CD1c-positive myeloid dendritic cell (primary cell): Measurements from ENCODE around the gene KRTAP3-3.
"Not testable (repeated sequence)": the region's sequence is repeated elsewhere in the genome, so short reads cannot be mapped to it uniquely, and the experiment has no call there.

Experiments used
- DNase-seq: peaks from one replicate; pipeline ENCODE4 v3.0.0-alpha.2; 2016; ENCODE audit errors: extremely low spot score

The KRTAP3-3 gene

GRCh38 chr17:41004397-41004796 lies 10.4 kb upstream of the KRTAP3-3 start:
- no peak for DNase-seq

- DNase-seq = no peak
These were observed 10.0 kb upstream of the KRTAP3-3 start for GRCh38 chr17:41003926-41004325.

- DNase-seq = no peak
These were observed 8.8 kb upstream of the KRTAP3-3 start for GRCh38 chr17:41002814-41003213.

GRCh38 chr17:41001795-41002194 lies 7.8 kb upstream of the KRTAP3-3 start:
- no peak for DNase-seq

GRCh38 chr17:40999563-40999962 lies 5.6 kb upstream of the KRTAP3-3 start, which contains the start of gene KRTAP3-2:
KRTAP3-2 (minus strand) TSS chr17:40999906; CDS start chr17:40999853, 53 bp downstream.
- not testable (repeated sequence) for DNase-seq

GRCh38 chr17:40997361-40997760 lies 3.4 kb upstream of the KRTAP3-3 start:
- DNase-seq = no peak

- DNase-seq = no peak
These were observed 2.9 kb upstream of the KRTAP3-3 start for GRCh38 chr17:40996829-40997228.

- no peak for DNase-seq
These were observed 1.2 kb upstream of the KRTAP3-3 start for GRCh38 chr17:40995116-40995515.

GRCh38 chr17:40993084-40993483 lies 880 bp downstream of the KRTAP3-3 start:
- DNase-seq = no peak

- DNase-seq = no peak
These were observed 1.3 kb downstream of the KRTAP3-3 start for GRCh38 chr17:40992666-40993065.

- DNase-seq = no peak
These were observed 7.0 kb downstream of the KRTAP3-3 start for GRCh38 chr17:40986920-40987319.

GRCh38 chr17:40984226-40984625 lies 9.7 kb downstream of the KRTAP3-3 start, which contains the start of gene KRT40:
KRT40 (minus strand) TSS chr17:40984326; CDS start chr17:40984273, 53 bp downstream.
- no peak for DNase-seq

GRCh38 chr17:40981115-40981514 lies 12.8 kb downstream of the KRTAP3-3 start:
- DNase-seq = no peak

GRCh38 chr17:40980596-40980995 lies 13.4 kb downstream of the KRTAP3-3 start:
- no peak for DNase-seq

GRCh38 chr17:40980117-40980516 lies 13.8 kb downstream of the KRTAP3-3 start:
- no peak for DNase-seq

GRCh38 chr17:40978575-40979151 lies 15.3 kb downstream of the KRTAP3-3 start:
- DNase-seq = no peak

- no peak for DNase-seq
These were observed 18.4 kb downstream of the KRTAP3-3 start for GRCh38 chr17:40975516-40975915.

- no peak for DNase-seq
These were observed 19.6 kb downstream of the KRTAP3-3 start for GRCh38 chr17:40974366-40974765.

- no peak for DNase-seq
These were observed 26.4 kb downstream of the KRTAP3-3 start for GRCh38 chr17:40967582-40967981.

- DNase-seq = no peak
These were observed 27.1 kb downstream of the KRTAP3-3 start, which contains the start of gene KRT39 for GRCh38 chr17:40966848-40967247. KRT39 (minus strand) TSS chr17:40966948; CDS start chr17:40966856, 92 bp downstream.

GRCh38 chr17:40963838-40964237 lies 30.1 kb downstream of the KRTAP3-3 start:
- DNase-seq = peak; percentile 17

GRCh38 chr17:40962059-40962561 lies 31.9 kb downstream of the KRTAP3-3 start:
- DNase-seq = no peak

GRCh38 chr17:40961591-40961990 lies 32.4 kb downstream of the KRTAP3-3 start:
- DNase-seq = no peak

- no peak for DNase-seq
These were observed 33.8 kb downstream of the KRTAP3-3 start for GRCh38 chr17:40960144-40960543.
